HepG2 (cell line): ENCODE data around the gene LATS2. TPM values are rescaled to one million over a fixed set of nuclear protein-coding genes. Genes with fewer than 3 reads are reported as not detected.

ENCODE experiments used
- ATAC-seq: fragments of 200-7000 bp; cut with Tn5 transposase; 3 replicates; pipeline ENCODE4 v1.9.1; 2020; ENCODE audit warnings: mild to moderate bottlenecking, moderate library complexity
- BruUV-seq: library from RNA; stranded (reverse); fragments of 400-500 nt; replicated peaks from 2 replicates; lab custom pipeline; 2021; lab: Mats Ljungman, UMichigan
- CTCF ChIA-PET: fragments of 300-600 bp; formaldehyde crosslinking; extraction: SDS; loops from one replicate; lab custom pipeline; 2021; ENCODE audit warnings: low total read pairs, inconsistent platforms, low intra/inter-chr PET ratio; lab: Yijun Ruan, JAX
- POLR2A ChIA-PET: fragments of 350-600 bp; sonication (Branson Sonifier 250); formaldehyde crosslinking; loops from one replicate; lab custom pipeline; 2020; ENCODE audit warnings: antibody characterized with exemption, inconsistent platforms; lab: Yijun Ruan, JAX
- DNase-seq: peaks from one replicate; pipeline ENCODE4 v3.0.0-alpha.2; 2015; ENCODE audit warnings: low spot score
- FAIRE-seq: peaks from 3 replicates; lab custom pipeline; 2011; peaks lifted over from hg19 to GRCh38; lab: Jason Lieb, UNC
- H2AFZ ChIP-seq: one replicate; pipeline ENCODE4 v1.6.1; 2011; ENCODE audit warnings: low read length, inconsistent platforms
- H3K27ac ChIP-seq: fragments of 300-600 bp; 3 replicates; pipeline ENCODE4 v1.8.0; 2011; ENCODE audit warnings: mixed run types, mild to moderate bottlenecking, mixed read lengths, low read length, inconsistent platforms; ENCODE audit not compliant: insufficient read depth; ENCODE audit errors: extremely low read length
- H3K27me3 ChIP-seq, 2 experiments: fragments of 200-600 bp in 1 of 2; 2 replicates in 1 of 2; 3 replicates in 1 of 2; pipeline versions ENCODE4 v1.6.0 to v1.8.0; 2011; ENCODE audit warnings: low read length in 2 of 2, mild to moderate bottlenecking in 2 of 2, moderate library complexity in 2 of 2, inconsistent platforms in 1 of 2; ENCODE audit not compliant: insufficient read depth in 2 of 2, control insufficient read depth in 1 of 2
- H3K36me3 ChIP-seq, 2 experiments: fragments of 200-600 bp in 1 of 2; replicated peaks in 1 of 2; 2 replicates in 1 of 2; 3 replicates in 1 of 2; pipeline versions ENCODE4 v1.5.1 to v1.8.0; 2011; ENCODE audit warnings: low read length in 2 of 2, inconsistent platforms in 1 of 2; ENCODE audit not compliant: insufficient read depth in 2 of 2, control insufficient read depth in 1 of 2
- H3K4me1 ChIP-seq: 2 replicates; pipeline ENCODE4 v1.5.1; 2012; ENCODE audit warnings: low read length, inconsistent platforms; ENCODE audit not compliant: insufficient read depth
- H3K4me2 ChIP-seq: 2 replicates; pipeline ENCODE4 v1.6.0; 2011; ENCODE audit warnings: low read depth, low read length, inconsistent platforms
- H3K4me3 ChIP-seq, 3 experiments: fragments of 200-600 bp in 1 of 3; sonication (generic), shearing (Covaris generic) in 1 of 3; replicated peaks in 1 of 3; 2 replicates each; pipeline ENCODE4 v1.5.1; 2011 to 2016; ENCODE audit warnings: low read length in 3 of 3, inconsistent platforms in 2 of 3, low read depth in 2 of 3, mild to moderate bottlenecking in 2 of 3, control low read depth in 1 of 3, mixed read lengths in 1 of 3; ENCODE audit not compliant: insufficient read depth in 1 of 3
- H3K79me2 ChIP-seq: one replicate; pipeline ENCODE4 v1.6.1; 2011; ENCODE audit warnings: low read length, inconsistent platforms; ENCODE audit not compliant: insufficient read depth
- H3K9ac ChIP-seq: 2 replicates; pipeline ENCODE4 v1.6.0; 2011; ENCODE audit warnings: mild to moderate bottlenecking, low read depth, low read length, inconsistent platforms; ENCODE audit not compliant: insufficient read depth
- H3K9me3 ChIP-seq: 2 replicates; pipeline ENCODE4 v1.5.1; 2012; ENCODE audit warnings: mild to moderate bottlenecking, low read length
- H4K20me1 ChIP-seq: 2 replicates; pipeline ENCODE4 v1.6.0; 2011; ENCODE audit warnings: inconsistent platforms, mild to moderate bottlenecking, low read length, moderate library complexity; ENCODE audit not compliant: insufficient read depth
- BRCA1 ChIP-seq: sonication (generic); formaldehyde crosslinking; IDR thresholded peaks from 2 replicates; pipeline ENCODE4 v1.4.0; 2020; ENCODE audit warnings: missing genetic modification reagents
- JDP2 ChIP-seq: sonication (generic); formaldehyde crosslinking; IDR thresholded peaks from 2 replicates; pipeline ENCODE4 v1.8.1; 2022; ENCODE audit warnings: missing genetic modification reagents, borderline replicate concordance
- JUNB ChIP-seq: sonication (generic); formaldehyde crosslinking; IDR thresholded peaks from 2 replicates; pipeline ENCODE4 v1.8.0; 2022; ENCODE audit warnings: missing genetic modification reagents, mild to moderate bottlenecking, borderline replicate concordance
- MLX ChIP-seq: IDR thresholded peaks from 2 replicates; pipeline ENCODE4 v1.6.1; 2016
- MTF1 ChIP-seq: sonication (generic); formaldehyde crosslinking; IDR thresholded peaks from 2 replicates; pipeline ENCODE4 v1.5.0; 2020; ENCODE audit warnings: missing genetic modification reagents
- NFE2 ChIP-seq: sonication (generic); formaldehyde crosslinking; IDR thresholded peaks from 2 replicates; pipeline ENCODE4 v1.4.0; 2020; ENCODE audit warnings: missing genetic modification reagents
- NFYC ChIP-seq: IDR thresholded peaks from 2 replicates; pipeline ENCODE4 v1.6.1; 2016; ENCODE audit warnings: missing genetic modification reagents, missing compliant biosample characterization
- NR1H2 ChIP-seq: sonication (generic); formaldehyde crosslinking; IDR thresholded peaks from 2 replicates; pipeline ENCODE4 v1.8.1; 2022; ENCODE audit warnings: low read depth, missing genetic modification reagents, borderline replicate concordance
- SMC3 ChIP-seq: IDR thresholded peaks from 2 replicates; pipeline ENCODE4 v1.6.1; 2011; ENCODE audit warnings: low read length, improper control_type of control experiment
- ZNF264 ChIP-seq: sonication (generic); formaldehyde crosslinking; IDR thresholded peaks from 2 replicates; pipeline ENCODE4 v1.4.0; 2020; ENCODE audit warnings: missing genetic modification reagents
- ZNF280D ChIP-seq: sonication (generic); formaldehyde crosslinking; IDR thresholded peaks from 2 replicates; pipeline ENCODE4 v1.5.1; 2020; ENCODE audit warnings: mild to moderate bottlenecking, missing genetic modification reagents
- ZNF431 ChIP-seq: sonication (generic); formaldehyde crosslinking; IDR thresholded peaks from 2 replicates; pipeline ENCODE4 v1.9.0; 2022; ENCODE audit warnings: missing genetic modification reagents, low read depth, mild to moderate bottlenecking, borderline replicate concordance
- ZNF574 ChIP-seq: sonication (generic); formaldehyde crosslinking; IDR thresholded peaks from 2 replicates; pipeline ENCODE4 v1.4.0; 2020; ENCODE audit warnings: missing genetic modification reagents
- ZNF607 ChIP-seq: sonication (generic); formaldehyde crosslinking; IDR thresholded peaks from 2 replicates; pipeline ENCODE4 v1.5.1; 2020; ENCODE audit warnings: missing genetic modification reagents, mild to moderate bottlenecking, borderline replicate concordance
- ZNF660 ChIP-seq: sonication (generic); formaldehyde crosslinking; IDR thresholded peaks from 2 replicates; pipeline ENCODE4 v1.5.1; 2020; ENCODE audit warnings: mild to moderate bottlenecking, low read depth, missing genetic modification reagents, borderline replicate concordance
- ZNF670 ChIP-seq: sonication (generic); formaldehyde crosslinking; IDR thresholded peaks from 2 replicates; pipeline ENCODE4 v1.8.0; 2022; ENCODE audit warnings: mild to moderate bottlenecking, missing genetic modification reagents, borderline replicate concordance
- WGBS: methylation state at CpG from one replicate; pipeline ENCODE4 v1.1.6; 2017; ENCODE audit warnings: low lambda C conversion rate; 5-methylcytosine and 5-hydroxymethylcytosine counted together
- in situ Hi-C: cut with HindIII; loops from 2 replicates; pipeline ENCODE4 v1.10.0; 2017; ENCODE audit warnings: low pct_unique_long_range_greater_than_20kb; ENCODE audit not compliant: extremely low pct_ligation_motif_present
- intact Hi-C: fragments of 100-400 bp; cut with micrococcal nuclease; formaldehyde crosslinking; loops from one replicate; pipeline ENCODE4 v1.10.0; 2022; ENCODE audit not compliant: unreplicated experiment
- polyA plus RNA-seq, 8 experiments: library from polyadenylated mRNA; depleted of rRNA in 3 of 8; stranded (reverse) in 7 of 8; unstranded in 1 of 8; fragments of >200 nt; fragmentation: Illumina TruSeq in 4 of 8; extraction: Trizol in 4 of 8; gene quantifications; 2 replicates each; pipeline versions ENCODE4 v1.2.1 to v1.2.3, GENCODE V29; 2011 to 2016; ENCODE audit warnings: low read depth in 4 of 8, missing spikeins in 1 of 8, mixed read lengths in 1 of 8; ENCODE audit not compliant: insufficient read depth in 1 of 8
- total RNA-seq, 5 experiments: library from RNA; depleted of rRNA; stranded (reverse); fragments of >200 nt; fragmentation: Illumina TruSeq; extraction: Trizol; gene quantifications; 2 replicates each; pipeline ENCODE4 v1.2.3, GENCODE V29; 2016; ENCODE audit warnings: low read depth in 1 of 5
- TF ChIP-seq, protein P1 (sequence below): sonication (generic); formaldehyde crosslinking; IDR thresholded peaks from 2 replicates; pipeline ENCODE4 v1.5.0; 2020; ENCODE audit warnings: mild to moderate bottlenecking, missing genetic modification reagents, moderate library complexity

Gene LATS2
- total and polyA plus RNA-seq, 2 of the 13 experiments (the other 11 are each of a cell fraction or from before 2014, with no cell fraction given), result 7.3 to 8.5 TPM

DNA sequence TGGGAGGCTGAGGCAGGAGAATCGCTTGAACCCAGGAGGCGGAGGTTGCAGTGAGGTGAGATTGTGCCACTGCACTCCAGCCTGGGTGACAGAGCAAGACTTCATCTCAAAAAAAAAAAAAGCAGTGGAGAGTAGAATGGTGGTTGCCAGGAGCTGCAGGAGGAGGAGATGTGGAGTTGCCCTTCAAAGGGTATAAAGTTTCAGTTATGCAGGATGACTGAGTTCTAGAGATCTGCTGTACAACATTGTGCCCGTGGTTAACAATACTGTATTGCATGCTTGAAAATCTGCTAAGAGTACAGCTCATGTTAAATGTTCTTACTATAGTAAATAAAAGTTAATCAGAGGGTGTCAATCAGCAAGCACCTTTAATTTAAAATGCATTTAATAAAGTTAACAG is 28.4 kb upstream of the LATS2 start (continued):
- TF ChIP-seq ZNF670 (CRISPR knock-in tag), result no peak

DNA sequence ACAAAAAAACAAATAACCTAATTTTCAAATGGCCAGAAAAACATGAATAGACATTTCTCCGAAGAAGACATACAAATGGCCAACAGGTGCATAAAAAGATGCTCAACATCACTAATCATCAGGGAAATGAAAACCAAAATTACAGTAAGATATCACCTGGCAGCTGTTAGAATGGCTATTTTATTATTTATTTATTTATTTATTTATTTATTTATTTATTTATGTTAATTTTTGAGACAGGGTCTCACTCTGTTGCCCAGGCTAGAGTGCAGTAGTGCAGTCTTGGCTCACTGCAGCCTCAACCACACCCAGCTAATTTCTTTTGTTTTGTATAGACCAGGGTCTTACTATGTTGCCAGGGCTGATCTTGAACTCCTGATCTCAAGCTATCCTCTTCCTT is 27.1 kb upstream of the LATS2 start:
- no peak overlapping the region for H3K9ac ChIP-seq
- H2AFZ ChIP-seq, result no peak overlapping the region
- H3K9me3 ChIP-seq, result no peaks in the 10 kb centered on the region
- no peak for FAIRE-seq
- H3K27ac ChIP-seq, result no peak overlapping the region
- H3K79me2 ChIP-seq, result no peaks in the 10 kb centered on the region
- no peaks in the 10 kb centered on the region for H3K36me3 ChIP-seq
- ChIA-PET POLR2A (no interaction called here), CTCF (no interaction called here)
- H3K27me3 ChIP-seq, result no peaks in the 10 kb centered on the region
- intact Hi-C loops, result no loop called here
- H4K20me1 ChIP-seq, result no peaks in the 10 kb centered on the region
- no TSS peak for BruUV-seq
- DNase-seq, result no peak
- no peak overlapping the region for H3K4me2 ChIP-seq
- ATAC-seq, result no peak
- no peak overlapping the region for H3K4me3 ChIP-seq
- in situ Hi-C loops, result no loop called here
- WGBS, result 38% methylated on average over 1 of the region's 1 CpG
- no peaks in the 10 kb centered on the region for H3K4me1 ChIP-seq
- TF ChIP-seq ZNF660, result no peak
- no peak for TF ChIP-seq NFYC (CRISPR knock-in tag)
- TF ChIP-seq JUNB (CRISPR knock-in tag), result no peak
- TF ChIP-seq ZNF280D (CRISPR knock-in tag), result no peak
- no peak for TF ChIP-seq NR1H2
- no peak for TF ChIP-seq NFE2 (CRISPR knock-in tag)
- TF ChIP-seq, protein P1, sequence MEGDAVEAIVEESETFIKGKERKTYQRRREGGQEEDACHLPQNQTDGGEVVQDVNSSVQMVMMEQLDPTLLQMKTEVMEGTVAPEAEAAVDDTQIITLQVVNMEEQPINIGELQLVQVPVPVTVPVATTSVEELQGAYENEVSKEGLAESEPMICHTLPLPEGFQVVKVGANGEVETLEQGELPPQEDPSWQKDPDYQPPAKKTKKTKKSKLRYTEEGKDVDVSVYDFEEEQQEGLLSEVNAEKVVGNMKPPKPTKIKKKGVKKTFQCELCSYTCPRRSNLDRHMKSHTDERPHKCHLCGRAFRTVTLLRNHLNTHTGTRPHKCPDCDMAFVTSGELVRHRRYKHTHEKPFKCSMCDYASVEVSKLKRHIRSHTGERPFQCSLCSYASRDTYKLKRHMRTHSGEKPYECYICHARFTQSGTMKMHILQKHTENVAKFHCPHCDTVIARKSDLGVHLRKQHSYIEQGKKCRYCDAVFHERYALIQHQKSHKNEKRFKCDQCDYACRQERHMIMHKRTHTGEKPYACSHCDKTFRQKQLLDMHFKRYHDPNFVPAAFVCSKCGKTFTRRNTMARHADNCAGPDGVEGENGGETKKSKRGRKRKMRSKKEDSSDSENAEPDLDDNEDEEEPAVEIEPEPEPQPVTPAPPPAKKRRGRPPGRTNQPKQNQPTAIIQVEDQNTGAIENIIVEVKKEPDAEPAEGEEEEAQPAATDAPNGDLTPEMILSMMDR (CRISPR knock-in tag), result no peak
- no peak for TF ChIP-seq SMC3
- TF ChIP-seq BRCA1 (CRISPR knock-in tag), result no peak
- no peak for TF ChIP-seq ZNF431 (CRISPR knock-in tag)
- no peak for TF ChIP-seq MTF1
- TF ChIP-seq ZNF607 (CRISPR knock-in tag), result no peak
- no peak for TF ChIP-seq MLX (CRISPR knock-in tag)
- TF ChIP-seq ZNF264, result no peak
- no peak for TF ChIP-seq ZNF574 (CRISPR knock-in tag)
- TF ChIP-seq JDP2 (CRISPR knock-in tag), result no peak
